Lower leg skin (tissue), 3 donors: ENCODE data around the gene TXNDC8.

Experiments
- CTCF ChIP-seq, 3 donors: fragments of 450-650 bp; IDR thresholded peaks; one replicate each; pipeline ENCODE4 v1.5.1; 2016; ENCODE audit warnings: antibody characterized with exemption in 3 of 3, mild to moderate bottlenecking in 3 of 3, moderate library complexity in 2 of 3
- POLR2A ChIP-seq, 2 donors: fragments of 450-650 bp; IDR thresholded peaks; one replicate each; pipeline ENCODE4 v1.6.1; 2016 to 2017; ENCODE audit warnings: antibody characterized with exemption in 2 of 2, mild to moderate bottlenecking in 1 of 2, moderate library complexity in 1 of 2

DNA sequence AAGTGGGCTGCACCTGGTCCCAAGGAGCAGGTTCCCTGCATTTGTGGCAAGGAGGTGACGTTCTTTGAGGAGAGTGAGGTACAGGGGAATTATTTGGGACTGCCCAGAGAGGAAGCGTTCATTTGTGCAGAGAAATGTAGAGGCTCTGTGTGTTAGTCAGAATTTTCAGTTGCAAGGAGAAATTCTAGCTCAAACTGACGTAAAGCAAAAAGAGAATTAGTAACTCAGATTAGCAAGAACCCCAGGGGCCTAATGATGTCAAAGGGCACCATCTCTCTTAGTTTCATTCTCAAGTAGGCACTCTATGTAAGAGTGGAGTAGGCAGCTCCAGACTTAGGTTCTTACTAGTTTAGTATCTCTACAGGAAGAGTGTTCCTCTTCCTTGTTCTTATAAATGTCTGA, 79.0 kb downstream of the TXNDC8 start:
- TF ChIP-seq CTCF (IDR thresholded peaks at IDR 0.05) (no peak), POLR2A (IDR thresholded peaks at IDR 0.05) (no peak)
